Thymus (tissue), 11 donors: ENCODE measurements around the gene SVEP1. TPM values are rescaled to one million over a fixed set of nuclear protein-coding genes. Genes with fewer than 3 reads are reported as not detected.

Source experiments
- DNase-seq, 9 donors: peaks; one replicate each; pipeline ENCODE4 v3.0.0-alpha.2; 2013; ENCODE audit warnings: low spot score in 9 of 9, low read depth in 6 of 9, missing footprints in 1 of 9
- H3K27ac ChIP-seq, 2 donors: one replicate each; pipeline ENCODE4 v1.5.1; 2013; ENCODE audit warnings: control low read depth in 1 of 2, low read depth in 1 of 2, low read length in 1 of 2, mild to moderate bottlenecking in 1 of 2, moderate library complexity in 1 of 2
- H3K27me3 ChIP-seq, 2 donors: one replicate each; pipeline ENCODE4 v1.5.1; 2013; ENCODE audit warnings: low read length in 1 of 2; ENCODE audit not compliant: control insufficient read depth in 2 of 2, insufficient read depth in 1 of 2
- H3K36me3 ChIP-seq, 2 donors: one replicate each; pipeline ENCODE4 v1.5.1; 2013; ENCODE audit warnings: low read length in 1 of 2, mild to moderate bottlenecking in 1 of 2, moderate library complexity in 1 of 2; ENCODE audit not compliant: control insufficient read depth in 2 of 2, insufficient read depth in 2 of 2
- H3K4me1 ChIP-seq, 2 donors: one replicate each; pipeline ENCODE4 v1.5.1; 2013; ENCODE audit warnings: low read length in 2 of 2; ENCODE audit not compliant: control insufficient read depth in 2 of 2, insufficient read depth in 2 of 2
- H3K4me3 ChIP-seq, 2 donors: one replicate each; pipeline ENCODE4 v1.5.1; 2013; ENCODE audit warnings: low read length in 2 of 2, control low read depth in 1 of 2, mild to moderate bottlenecking in 1 of 2
- H3K9me3 ChIP-seq, 2 donors: one replicate each; pipeline ENCODE4 v1.5.1; 2013; ENCODE audit warnings: low read length in 1 of 2, mild to moderate bottlenecking in 1 of 2; ENCODE audit not compliant: control insufficient read depth in 2 of 2, insufficient read depth in 1 of 2
- WGBS: extraction: QIAGEN DNeasy Blood & Tissue Kit; methylation state at CpG from one replicate; pipeline ENCODE4 v1.1.7; 2013; 5-methylcytosine and 5-hydroxymethylcytosine counted together
- polyA plus RNA-seq: library from polyadenylated mRNA; stranded (reverse); fragments of 200-250 nt; gene quantifications from one replicate; pipeline ENCODE4 v1.2.3, GENCODE V29; 2013
- total RNA-seq: library from RNA; stranded (reverse); fragments of 120-200 nt; gene quantifications from one replicate; pipeline ENCODE4 v1.2.4, GENCODE V29; 2013
- donor health status: healthy.

Gene SVEP1
- total and polyA plus RNA-seq, 2 donors, result 0.52 to 1.2 TPM

- no peak overlapping the region for H3K27ac ChIP-seq
- no peaks in the 10 kb centered on the region for H3K9me3 ChIP-seq
- WGBS, result 97% methylated on average over 1 of the region's 1 CpG
- no peak overlapping the region for H3K4me3 ChIP-seq
- no peaks in the 10 kb centered on the region for H3K36me3 ChIP-seq
- H3K4me1 ChIP-seq, result no peaks in the 10 kb centered on the region
- no peaks in the 10 kb centered on the region for H3K27me3 ChIP-seq
- no peak for DNase-seq
Measured at GRCh38 chr9:110338143-110338542, 241.4 kb downstream of the SVEP1 start.

GRCh38 chr9:110337727-110338126 is 241.8 kb downstream of the SVEP1 start, which contains the start of gene TXNDC8:
Gene TXNDC8 (minus strand): TSS chr9:110337863.
- Histone ChIP-seq H3K9me3 (no peaks in the 10 kb centered on the region), H3K4me1 (no peaks in the 10 kb centered on the region), H3K4me3 (no peak within 1 kb of the TSS), H3K27me3 (no peaks in the 10 kb centered on the region), H3K27ac (no peak within 1 kb of the TSS), H3K36me3 (no peaks in the 10 kb centered on the region)
- DNase-seq, result no peak
- WGBS, result 100% methylated on average over 1 of the region's 1 CpG

GRCh38 chr9:110336363-110336762 is 243.2 kb downstream of the SVEP1 start:
- Histone ChIP-seq H3K4me3 (no peak overlapping the region), H3K9me3 (no peaks in the 10 kb centered on the region), H3K27me3 (no peaks in the 10 kb centered on the region), H3K27ac (no peak overlapping the region), H3K36me3 (no peaks in the 10 kb centered on the region), H3K4me1 (no peaks in the 10 kb centered on the region)
- DNase-seq, result no peak
- WGBS, result 99% methylated on average over 1 of the region's 1 CpG

- no peak overlapping the region for H3K4me3 ChIP-seq
- H3K27me3 ChIP-seq, result no peaks in the 10 kb centered on the region
Measured at GRCh38 chr9:110334871-110335270, 244.7 kb downstream of the SVEP1 start.

GRCh38 chr9:110334183-110334582 is 245.4 kb downstream of the SVEP1 start:
- WGBS, result 30% methylated on average over 4 of the region's 4 CpGs

More at GRCh38 chr9:110334871-110335270, 244.7 kb downstream of the SVEP1 start:
- peaks cover under 1 to 1% of the 10 kb centered on the region in 2 donors for H3K4me1 ChIP-seq
- H3K36me3 ChIP-seq, result no peaks in the 10 kb centered on the region
- no peak for DNase-seq
- H3K27ac ChIP-seq, result no peak overlapping the region
- H3K9me3 ChIP-seq, result no peaks in the 10 kb centered on the region

GRCh38 chr9:110332766-110333165 is 246.8 kb downstream of the SVEP1 start:
- Histone ChIP-seq H3K27ac (no peak overlapping the region), H3K4me1 (peaks cover 4 to 5% of the 10 kb centered on the region in 2 donors), H3K4me3 (no peak overlapping the region), H3K27me3 (no peaks in the 10 kb centered on the region), H3K36me3 (no peaks in the 10 kb centered on the region), H3K9me3 (no peaks in the 10 kb centered on the region)
- 97% methylated on average over 3 of the region's 3 CpGs for whole genome bisulfite sequencing
- DNase-seq, result no peak

More at GRCh38 chr9:110334183-110334582, 245.4 kb downstream of the SVEP1 start:
- H3K4me3 ChIP-seq, result no peak overlapping the region
- no peaks in the 10 kb centered on the region for H3K9me3 ChIP-seq
- H3K27ac ChIP-seq, result no peak overlapping the region
- no peaks in the 10 kb centered on the region for H3K36me3 ChIP-seq
- H3K4me1 ChIP-seq, result peaks cover 4 to 5% of the 10 kb centered on the region in 2 donors
- H3K27me3 ChIP-seq, result no peaks in the 10 kb centered on the region
- no peak for DNase-seq

- 96% methylated on average over 1 of the region's 1 CpG for WGBS
- H3K4me1 ChIP-seq, result peaks cover 4 to 5% of the 10 kb centered on the region in 2 donors
- no peaks in the 10 kb centered on the region for H3K36me3 ChIP-seq
- H3K9me3 ChIP-seq, result no peaks in the 10 kb centered on the region
- H3K27me3 ChIP-seq, result no peaks in the 10 kb centered on the region
- no peak overlapping the region for H3K4me3 ChIP-seq
- no peak for DNase-seq
- H3K27ac ChIP-seq, result no peak overlapping the region
Measured at GRCh38 chr9:110330484-110331105, 248.9 kb downstream of the SVEP1 start.

- no peak for DNase-seq
- WGBS, result 63% methylated on average over 5 of the region's 5 CpGs
Measured at GRCh38 chr9:110329639-110330230, 249.8 kb downstream of the SVEP1 start.

GRCh38 chr9:110328763-110329162 is 250.8 kb downstream of the SVEP1 start:
- peaks cover 4 to 5% of the 10 kb centered on the region in 2 donors for H3K4me1 ChIP-seq
- H3K27ac ChIP-seq, result no peak overlapping the region
- WGBS, result 99% methylated on average over 1 of the region's 1 CpG
- H3K9me3 ChIP-seq, result no peaks in the 10 kb centered on the region
- DNase-seq, result no peak
- H3K36me3 ChIP-seq, result no peaks in the 10 kb centered on the region
- H3K4me3 ChIP-seq, result no peak overlapping the region
- no peaks in the 10 kb centered on the region for H3K27me3 ChIP-seq

More at GRCh38 chr9:110329639-110330230, 249.8 kb downstream of the SVEP1 start:
- Histone ChIP-seq H3K27ac (no peak overlapping the region), H3K27me3 (no peaks in the 10 kb centered on the region), H3K9me3 (no peaks in the 10 kb centered on the region), H3K4me1 (peaks cover 4 to 5% of the 10 kb centered on the region in 2 donors), H3K36me3 (no peaks in the 10 kb centered on the region), H3K4me3 (no peak overlapping the region)
